Measurements from ENCODE around the gene STK32B. TPM values are rescaled to one million over a fixed set of nuclear protein-coding genes. Genes with fewer than 3 reads are reported as not detected.

STK32B gene
- total and polyA plus RNA-seq, 2 of the 8 experiments (the other 6 are each of a cell fraction or from before 2014, with no cell fraction given), result 2.3 to 2.5 TPM

- H3K79me1 ChIP-seq (ENCODE audit: low read depth, low read length), result no peaks in the 10 kb centered on the region
- no peak overlapping the region for H3K4ac ChIP-seq (replicated peaks; ENCODE audit: insufficient read length, low read depth, low read length)
- WGBS, 2 experiments (ENCODE audit: extremely low coverage in 1 of 2, insufficient coverage in 1 of 2, insufficient read length in 1 of 2, insufficient replicate concordance in 2 of 2, low coverage in 1 of 2, low lambda C conversion rate in 2 of 2, missing lambda C conversion rate in 1 of 2), result 90% methylated on average over 4 of the region's 4 CpGs; no CpG with 5 or more reads in 1 of the 2 experiments
- no peak overlapping the region for H3K4me2 ChIP-seq (ENCODE audit: insufficient read depth in 1 of 2, low read depth in 2 of 2, low read length in 2 of 2)
- no peak overlapping the region for H4K91ac ChIP-seq (replicated peaks; ENCODE audit: insufficient read length, low read length)
- DNase-seq (ENCODE audit: low read depth in 1 of 2, low spot score in 2 of 2) (no peak), FAIRE-seq (no peak)
- no peaks in the 10 kb centered on the region for H4K20me1 ChIP-seq (replicated peaks in 1 of 2; ENCODE audit: control insufficient read depth in 1 of 2, insufficient read depth in 2 of 2, low read length in 2 of 2)
- H2BK12ac ChIP-seq (ENCODE audit: low read depth, low read length), result no peak overlapping the region
- H3K56ac ChIP-seq (replicated peaks; ENCODE audit: insufficient read length, low read depth, low read length), result no peak overlapping the region
- H4K5ac ChIP-seq (ENCODE audit: insufficient read length, low read depth, low read length), result no peak overlapping the region
- H2AK5ac ChIP-seq (ENCODE audit: low read depth, low read length), result no peak overlapping the region
- H3K9me3 ChIP-seq (ENCODE audit: insufficient read depth in 2 of 2, low read depth in 1 of 2, low read length in 1 of 2), result no peaks in the 10 kb centered on the region; a peak in 1 of 4 replicates
- TF ChIP-seq RXRA (IDR thresholded peaks at IDR 0.05; ENCODE audit: insufficient read depth, low read depth, low read length), result no peak
- TF ChIP-seq MAFK (IDR thresholded peaks at IDR 0.05; ENCODE audit: low read depth, low read length), result no peak
- TF ChIP-seq SUZ12 (IDR thresholded peaks at IDR 0.05; ENCODE audit: low read length), result no peak
- TF ChIP-seq EGR1 (IDR thresholded peaks at IDR 0.05; ENCODE audit: borderline replicate concordance, low read depth, low read length), result no peak
- TF ChIP-seq POLR2AphosphoS5 (IDR thresholded peaks at IDR 0.05; ENCODE audit: low read depth, low read length), result no peak
- TF ChIP-seq JUN (IDR thresholded peaks at IDR 0.05; ENCODE audit: low read depth, low read length), result no peak
- no peak for TF ChIP-seq CEBPB (IDR thresholded peaks at IDR 0.05; ENCODE audit: low read depth, low read length)
- no peak for TF ChIP-seq POLR2A (IDR thresholded peaks at IDR 0.05; ENCODE audit: control extremely low read depth in 1 of 2, low read depth in 2 of 2, low read length in 2 of 2)
- no peak for TF ChIP-seq KDM1A (IDR thresholded peaks at IDR 0.05; ENCODE audit: borderline replicate concordance, low read length)
- TF ChIP-seq CBX8 (IDR thresholded peaks at IDR 0.05; ENCODE audit: borderline replicate concordance, low read depth, low read length), result no peak
- TF ChIP-seq BCL11A (IDR thresholded peaks at IDR 0.05; ENCODE audit: low read depth in 2 of 2, low read length in 2 of 2), result no peak
- no peak overlapping the region for H3K18ac ChIP-seq (ENCODE audit: extremely low read depth, low read length)
- H3K4me1 ChIP-seq (replicated peaks in 1 of 4; ENCODE audit: control insufficient read depth in 3 of 4, insufficient read depth in 4 of 4, low read length in 3 of 4), result 0 out of 7 replicates have a peak, but pooled peaks cover 0 to 2% (median 0%) of the 10 kb centered on the region in 4 experiments
- H3K14ac ChIP-seq (ENCODE audit: insufficient read length), result no peak overlapping the region
- H2BK5ac ChIP-seq (ENCODE audit: low read depth, low read length), result no peak overlapping the region
- no peaks in the 10 kb centered on the region for H3K36me3 ChIP-seq (ENCODE audit: control insufficient read depth in 2 of 4, insufficient read depth in 4 of 4, low read length in 3 of 4)
- POLR2A ChIA-PET (ENCODE audit: partially characterized antibody), result no interaction called here
- no peak overlapping the region for H2BK20ac ChIP-seq (ENCODE audit: low read length)
- no peak overlapping the region for H2AFZ ChIP-seq (ENCODE audit: low read length)
- no peak overlapping the region for H3K9ac ChIP-seq (replicated peaks in 1 of 4; ENCODE audit: extremely low read depth in 1 of 4, low read depth in 3 of 4, low read length in 3 of 4)
- no peak overlapping the region for H3K4me3 ChIP-seq (ENCODE audit: extremely low read depth in 1 of 4, insufficient read depth in 2 of 4, low read depth in 3 of 4, low read length in 4 of 4)
- no peak overlapping the region for H3K23ac ChIP-seq (ENCODE audit: insufficient read length)
- H3K23me2 ChIP-seq (ENCODE audit: low read depth, low read length), result no peaks in the 10 kb centered on the region
- H3K79me2 ChIP-seq (ENCODE audit: control insufficient read depth in 1 of 2, insufficient read depth in 2 of 2, low read length in 2 of 2), result no peaks in the 10 kb centered on the region
- H3K27ac ChIP-seq (ENCODE audit: low read depth, low read length), result no peak overlapping the region
- no peak overlapping the region for H4K8ac ChIP-seq (ENCODE audit: extremely low read depth, insufficient read depth, low read length)
- H3K27me3 ChIP-seq (replicated peaks in 1 of 4; ENCODE audit: control insufficient read depth in 3 of 4, extremely low read depth in 1 of 4, insufficient read depth in 3 of 4, low read length in 3 of 4), result no peaks in the 10 kb centered on the region
- CTCF ChIA-PET (ENCODE audit: partially characterized antibody), result interaction anchor here (1.9 kb wide), 1 partner anchor 36 kb away, joined by 5 read pairs; no protein-coding TSS in a partner anchor
- H2BK120ac ChIP-seq (replicated peaks; ENCODE audit: low read depth, low read length), result no peak overlapping the region
- no peak overlapping the region for H2BK15ac ChIP-seq (ENCODE audit: low read length)
Observed at GRCh38 chr4:5435823-5436222, 384.5 kb downstream of the STK32B start.

All from H1 (cell line).